ENCODE data around the gene CAB39.

- TF ChIP-seq CTCF (IDR thresholded peaks at IDR 0.05): no peak
- TF ChIP-seq EZH2 (IDR thresholded peaks at IDR 0.05; ENCODE audit: borderline replicate concordance, insufficient read depth, low read depth, low read length, poor library complexity, severe bottlenecking): no peak
Observed at GRCh38 chr2:230746213-230746612, 33.6 kb downstream of the CAB39 start.

All from B cell (primary cell).